ENCODE data around the gene G3BP1.

Gene G3BP1

GRCh38 chr5:151795426-151795825 lies 23.7 kb downstream of the G3BP1 start:
- Histone ChIP-seq H3K4me3 (ENCODE audit: low read depth, low read length) (no peak overlapping the region), H3K27me3 (no peaks in the 10 kb centered on the region), H3K4me1 (no peaks in the 10 kb centered on the region), H3K9me3 (no peaks in the 10 kb centered on the region), H3K36me3 (peaks cover 97% of the 10 kb centered on the region)
- no peak for TF ChIP-seq CTCF (IDR thresholded peaks at IDR 0.05; ENCODE audit: low read depth, low read length)
- DNase-seq = no peak

- H3K4me3 ChIP-seq (ENCODE audit: low read depth, low read length) = no peak overlapping the region
- no peaks in the 10 kb centered on the region for H3K4me1 ChIP-seq
- no peak for DNase-seq
- H3K9me3 ChIP-seq = no peaks in the 10 kb centered on the region
- peaks cover 97% of the 10 kb centered on the region for H3K36me3 ChIP-seq
- H3K27me3 ChIP-seq = no peaks in the 10 kb centered on the region
- no peak for TF ChIP-seq CTCF (IDR thresholded peaks at IDR 0.05; ENCODE audit: low read depth, low read length)
Measured at GRCh38 chr5:151798674-151799073, 26.9 kb downstream of the G3BP1 start.

- H3K4me1 ChIP-seq = no peaks in the 10 kb centered on the region
- TF ChIP-seq CTCF (IDR thresholded peaks at IDR 0.05; ENCODE audit: low read depth, low read length) = no peak
- no peak overlapping the region for H3K4me3 ChIP-seq (ENCODE audit: low read depth, low read length)
- no peak for DNase-seq
- H3K36me3 ChIP-seq = peaks cover 97% of the 10 kb centered on the region
- H3K27me3 ChIP-seq = no peaks in the 10 kb centered on the region
- H3K9me3 ChIP-seq = no peaks in the 10 kb centered on the region
Measured at GRCh38 chr5:151799407-151799806, 27.7 kb downstream of the G3BP1 start.

- H3K4me1 ChIP-seq = no peaks in the 10 kb centered on the region
- H3K27me3 ChIP-seq = no peaks in the 10 kb centered on the region
- peaks cover 95% of the 10 kb centered on the region for H3K36me3 ChIP-seq
- no peak for TF ChIP-seq CTCF (IDR thresholded peaks at IDR 0.05; ENCODE audit: low read depth, low read length)
- H3K4me3 ChIP-seq (ENCODE audit: low read depth, low read length) = no peak overlapping the region
- no peaks in the 10 kb centered on the region for H3K9me3 ChIP-seq
- no peak for DNase-seq
Measured at GRCh38 chr5:151800532-151800931, 28.8 kb downstream of the G3BP1 start.

- Histone ChIP-seq H3K4me1 (no peaks in the 10 kb centered on the region; the same call in 1 of the 2 replicates), H3K4me3 (ENCODE audit: low read depth, low read length) (no peak overlapping the region), H3K36me3 (peaks cover 94% of the 10 kb centered on the region), H3K27me3 (no peaks in the 10 kb centered on the region), H3K9me3 (no peaks in the 10 kb centered on the region)
- TF ChIP-seq CTCF (IDR thresholded peaks at IDR 0.05; ENCODE audit: low read depth, low read length) = no peak
- no peak for DNase-seq
Measured at GRCh38 chr5:151805414-151806223, 33.9 kb downstream of the G3BP1 start.

- Histone ChIP-seq H3K4me3 (ENCODE audit: low read depth, low read length) (no peak overlapping the region), H3K9me3 (no peaks in the 10 kb centered on the region), H3K4me1 (no peaks in the 10 kb centered on the region; the same call in 1 of the 2 replicates), H3K27me3 (no peaks in the 10 kb centered on the region), H3K36me3 (peaks cover 96% of the 10 kb centered on the region)
- TF ChIP-seq CTCF (IDR thresholded peaks at IDR 0.05; ENCODE audit: low read depth, low read length) = no peak
- DNase-seq = no peak
Measured at GRCh38 chr5:151808451-151809169, 36.9 kb downstream of the G3BP1 start.
